Loucy (cell line): Measurements from ENCODE around the gene FAM171A2.
"Not testable (repeated sequence)": the region's sequence is repeated elsewhere in the genome, so short reads cannot be mapped to it uniquely, and the experiment has no call there.

ENCODE experiments used
- H2AFZ ChIP-seq: fragments of 200-600 bp; sonication (generic); 2 replicates; pipeline ENCODE4 v1.6.0; 2016; ENCODE audit warnings: antibody characterized with exemption, mild to moderate bottlenecking, low read length, moderate library complexity
- H3F3A ChIP-seq: fragments of 200-600 bp; 2 replicates; pipeline ENCODE4 v1.6.0; 2016; ENCODE audit warnings: antibody characterized with exemption, low read depth, mild to moderate bottlenecking
- H3K27me3 ChIP-seq: fragments of 200-600 bp; sonication (generic); 2 replicates; pipeline ENCODE4 v1.6.1; 2014; ENCODE audit warnings: low read length, mild to moderate bottlenecking; ENCODE audit not compliant: insufficient read depth, poor library complexity, severe bottlenecking
- H3K36me3 ChIP-seq: fragments of 200-600 bp; sonication (generic); 2 replicates; pipeline ENCODE4 v1.6.1; 2016; ENCODE audit warnings: low read length; ENCODE audit not compliant: insufficient read depth
- H3K4me1 ChIP-seq: fragments of 200-600 bp; sonication (generic); 2 replicates; pipeline ENCODE4 v1.5.1; 2014; ENCODE audit warnings: low read length, mild to moderate bottlenecking; ENCODE audit not compliant: insufficient read depth, poor library complexity, severe bottlenecking
- H3K4me2 ChIP-seq: fragments of 200-600 bp; sonication (generic); 2 replicates; pipeline ENCODE4 v1.6.0; 2014; ENCODE audit warnings: antibody characterized with exemption, low read length, low read depth, mild to moderate bottlenecking; ENCODE audit not compliant: poor library complexity, severe bottlenecking
- H3K4me3 ChIP-seq: fragments of 200-600 bp; sonication (generic); 2 replicates; pipeline ENCODE4 v1.5.1; 2014; ENCODE audit warnings: low read length, mild to moderate bottlenecking, mixed read lengths; ENCODE audit not compliant: poor library complexity, severe bottlenecking
- H3K79me2 ChIP-seq: fragments of 200-600 bp; sonication (generic); 2 replicates; pipeline ENCODE4 v1.6.1; 2014; ENCODE audit warnings: low read length; ENCODE audit not compliant: insufficient read depth
- H3K9ac ChIP-seq: fragments of 200-600 bp; sonication (generic); 2 replicates; pipeline ENCODE4 v1.6.0; 2014; ENCODE audit warnings: mild to moderate bottlenecking, low read depth, low read length, moderate library complexity; ENCODE audit not compliant: poor library complexity, severe bottlenecking
- H3K9me2 ChIP-seq: fragments of 200-600 bp; sonication (generic); replicated peaks from 2 replicates; pipeline ENCODE4 v1.6.1; 2016; ENCODE audit warnings: low read depth, low read length, mixed read lengths
- H3K9me3 ChIP-seq: fragments of 200-600 bp; sonication (generic); 2 replicates; pipeline ENCODE4 v1.6.1; 2014; ENCODE audit warnings: mild to moderate bottlenecking, antibody characterized with exemption, low read length, low read depth; ENCODE audit not compliant: insufficient read depth
- H4K20me1 ChIP-seq: fragments of 200-600 bp; sonication (generic); 2 replicates; pipeline ENCODE4 v1.6.0; 2014; ENCODE audit warnings: antibody characterized with exemption, low read length, mild to moderate bottlenecking; ENCODE audit not compliant: insufficient read depth, poor library complexity, severe bottlenecking
- CTCF ChIP-seq: fragments of 200-600 bp; sonication (generic); conservative IDR thresholded peaks from 2 replicates; pipeline ENCODE4 v1.5.1; 2014; ENCODE audit warnings: mild to moderate bottlenecking, antibody characterized with exemption, low read length
- EZH2phosphoT487 ChIP-seq: fragments of 200-600 bp; IDR thresholded peaks from 2 replicates; pipeline ENCODE4 v1.6.1; 2018; ENCODE audit warnings: antibody characterized with exemption, mild to moderate bottlenecking, moderate library complexity, borderline replicate concordance

FAM171A2 gene

GRCh38 chr17:44343510-44344209 lies 20.0 kb downstream of the FAM171A2 start:
- H3K4me2 ChIP-seq: no peak overlapping the region
- no peak overlapping the region for H3K9ac ChIP-seq
- H3K9me2 ChIP-seq: no peaks in the 10 kb centered on the region
- no peaks in the 10 kb centered on the region for H3F3A ChIP-seq
- H4K20me1 ChIP-seq: no peaks in the 10 kb centered on the region
- no peaks in the 10 kb centered on the region for H3K79me2 ChIP-seq
- no peaks in the 10 kb centered on the region for H3K9me3 ChIP-seq
- H2AFZ ChIP-seq: no peak overlapping the region
- TF ChIP-seq EZH2phosphoT487 (no peak), CTCF (no peak)
- H3K4me3 ChIP-seq: no peak overlapping the region
- H3K36me3 ChIP-seq: no peaks in the 10 kb centered on the region
- no peaks in the 10 kb centered on the region for H3K27me3 ChIP-seq
- peaks cover 5% of the 10 kb centered on the region for H3K4me1 ChIP-seq

- H3K9me3 ChIP-seq, H3K9me2 ChIP-seq, H3F3A ChIP-seq, H3K27me3 ChIP-seq, H2AFZ ChIP-seq, H3K9ac ChIP-seq, H3K4me2 ChIP-seq, H4K20me1 ChIP-seq, H3K36me3 ChIP-seq, H3K4me1 ChIP-seq, H3K4me3 ChIP-seq, H3K79me2 ChIP-seq: not testable (repeated sequence)
Measured at GRCh38 chr17:44340553-44340952, 23.1 kb downstream of the FAM171A2 start.

GRCh38 chr17:44338702-44339101 lies 25.0 kb downstream of the FAM171A2 start:
- Histone ChIP-seq H3K9me3 (no peaks in the 10 kb centered on the region), H4K20me1 (no peaks in the 10 kb centered on the region), H3K4me1 (no peaks in the 10 kb centered on the region), H3K4me3 (no peak overlapping the region), H3K9ac (no peak overlapping the region), H3K27me3 (no peaks in the 10 kb centered on the region), H3K9me2 (no peaks in the 10 kb centered on the region), H2AFZ (no peak overlapping the region), H3K4me2 (no peak overlapping the region), H3F3A (no peaks in the 10 kb centered on the region), H3K36me3 (no peaks in the 10 kb centered on the region), H3K79me2 (no peaks in the 10 kb centered on the region)
- TF ChIP-seq EZH2phosphoT487: no peak
- TF ChIP-seq CTCF: no peak

GRCh38 chr17:44335968-44336367 lies 27.7 kb downstream of the FAM171A2 start:
- Histone ChIP-seq H3K27me3 (no peaks in the 10 kb centered on the region), H2AFZ (no peak overlapping the region), H3K4me1 (no peaks in the 10 kb centered on the region), H3K9me2 (no peaks in the 10 kb centered on the region), H3K4me3 (no peak overlapping the region), H3K9me3 (no peaks in the 10 kb centered on the region), H3K36me3 (no peaks in the 10 kb centered on the region), H3K4me2 (no peak overlapping the region), H3K9ac (no peak overlapping the region), H4K20me1 (no peaks in the 10 kb centered on the region), H3F3A (no peaks in the 10 kb centered on the region), H3K79me2 (no peaks in the 10 kb centered on the region)
- no peak for TF ChIP-seq EZH2phosphoT487
- no peak for TF ChIP-seq CTCF
